OCI-LY1 (cell line): ENCODE data around the gene RAI1.

Source experiments
- H2AFZ ChIP-seq: fragments of 200-600 bp; sonication (generic), shearing (Covaris generic); 2 replicates; pipeline ENCODE4 v1.6.0; 2014; ENCODE audit warnings: antibody characterized with exemption, mild to moderate bottlenecking, low read length
- H3F3A ChIP-seq: fragments of 200-600 bp; sonication (generic), shearing (Covaris generic); 2 replicates; pipeline ENCODE4 v1.6.0; 2014; ENCODE audit warnings: mild to moderate bottlenecking, antibody characterized with exemption, low read length, moderate library complexity; ENCODE audit not compliant: insufficient read depth
- H3K27ac ChIP-seq: fragments of 200-600 bp; sonication (generic); 2 replicates; pipeline ENCODE4 v1.5.1; 2014; ENCODE audit warnings: low read length, mixed run types, mild to moderate bottlenecking, low read depth; ENCODE audit not compliant: poor library complexity, severe bottlenecking
- H3K27me3 ChIP-seq: fragments of 200-600 bp; sonication (generic); 2 replicates; pipeline ENCODE4 v1.6.0; 2014; ENCODE audit warnings: antibody characterized with exemption, mild to moderate bottlenecking, low read length, moderate library complexity; ENCODE audit not compliant: insufficient read depth
- H3K36me3 ChIP-seq: fragments of 200-600 bp; sonication (generic); 2 replicates; pipeline ENCODE4 v1.6.1; 2014; ENCODE audit warnings: mild to moderate bottlenecking, antibody characterized with exemption, low read length, moderate library complexity, mixed read lengths; ENCODE audit not compliant: insufficient read depth
- H3K4me1 ChIP-seq: fragments of 200-600 bp; sonication (generic); 2 replicates; pipeline ENCODE4 v1.5.1; 2014; ENCODE audit warnings: mild to moderate bottlenecking, low read length, moderate library complexity; ENCODE audit not compliant: insufficient read depth, severe bottlenecking
- H3K4me2 ChIP-seq: fragments of 200-600 bp; sonication (generic), shearing (Covaris generic); 2 replicates; pipeline ENCODE4 v1.6.1; 2014; ENCODE audit warnings: low read length
- H3K4me3 ChIP-seq: fragments of 200-600 bp; sonication (generic); 2 replicates; pipeline ENCODE4 v1.5.1; 2014; ENCODE audit warnings: low read length, low read depth, mild to moderate bottlenecking, mixed read lengths; ENCODE audit not compliant: poor library complexity, severe bottlenecking
- H3K79me2 ChIP-seq: fragments of 200-600 bp; shearing (Covaris generic); 2 replicates; pipeline ENCODE4 v1.6.1; 2016; ENCODE audit warnings: mixed run types, low read length, mixed read lengths; ENCODE audit not compliant: insufficient read depth
- H3K9ac ChIP-seq: fragments of 200-600 bp; sonication (generic), shearing (Covaris generic); 2 replicates; pipeline ENCODE4 v1.6.1; 2014; ENCODE audit warnings: mild to moderate bottlenecking, low read length, mixed read lengths
- H3K9me2 ChIP-seq: fragments of 200-600 bp; sonication (generic), shearing (Covaris generic); 2 replicates; pipeline ENCODE4 v1.6.1; 2014; ENCODE audit warnings: low read depth, mild to moderate bottlenecking, low read length, mixed read lengths
- H3K9me3 ChIP-seq: fragments of 200-600 bp; shearing (Covaris generic); 2 replicates; pipeline ENCODE4 v1.6.1; 2014; ENCODE audit warnings: low read length, mixed read lengths
- H4K20me1 ChIP-seq: fragments of 200-600 bp; sonication (generic), shearing (Covaris generic); 2 replicates; pipeline ENCODE4 v1.6.0; 2016; ENCODE audit warnings: mild to moderate bottlenecking, low read length; ENCODE audit not compliant: insufficient read depth
- EZH2 ChIP-seq: fragments of 200-600 bp; sonication (generic), shearing (Covaris generic); IDR thresholded peaks from 2 replicates; pipeline ENCODE4 v1.8.0; 2017; ENCODE audit warnings: borderline replicate concordance, mixed run types, mild to moderate bottlenecking, antibody characterized with exemption, low read length, moderate library complexity, mixed read lengths
- TF ChIP-seq, protein P1 (sequence below): fragments of 200-600 bp; sonication (generic), shearing (Covaris generic); IDR thresholded peaks from 2 replicates; pipeline ENCODE4 v1.5.1; 2017; ENCODE audit warnings: mild to moderate bottlenecking, antibody characterized with exemption, low read length, moderate library complexity, mixed read lengths

Gene RAI1

GRCh38 chr17:17755715-17756114, 74.5 kb downstream of the RAI1 start:
- Histone ChIP-seq H3K9me3 (no peaks in the 10 kb centered on the region), H3K4me3 (no peak overlapping the region), H3F3A (no peaks in the 10 kb centered on the region), H3K9me2 (no peaks in the 10 kb centered on the region), H3K79me2 (no peaks in the 10 kb centered on the region), H2AFZ (no peak overlapping the region), H3K27ac (peak overlapping the region; percentile 100), H3K27me3 (no peaks in the 10 kb centered on the region), H3K4me2 (no peak overlapping the region), H3K4me1 (peaks cover 89% of the 10 kb centered on the region), H3K36me3 (no peaks in the 10 kb centered on the region), H4K20me1 (no peaks in the 10 kb centered on the region), H3K9ac (no peak overlapping the region)
- TF ChIP-seq EZH2, result no peak
- TF ChIP-seq, protein P1, sequence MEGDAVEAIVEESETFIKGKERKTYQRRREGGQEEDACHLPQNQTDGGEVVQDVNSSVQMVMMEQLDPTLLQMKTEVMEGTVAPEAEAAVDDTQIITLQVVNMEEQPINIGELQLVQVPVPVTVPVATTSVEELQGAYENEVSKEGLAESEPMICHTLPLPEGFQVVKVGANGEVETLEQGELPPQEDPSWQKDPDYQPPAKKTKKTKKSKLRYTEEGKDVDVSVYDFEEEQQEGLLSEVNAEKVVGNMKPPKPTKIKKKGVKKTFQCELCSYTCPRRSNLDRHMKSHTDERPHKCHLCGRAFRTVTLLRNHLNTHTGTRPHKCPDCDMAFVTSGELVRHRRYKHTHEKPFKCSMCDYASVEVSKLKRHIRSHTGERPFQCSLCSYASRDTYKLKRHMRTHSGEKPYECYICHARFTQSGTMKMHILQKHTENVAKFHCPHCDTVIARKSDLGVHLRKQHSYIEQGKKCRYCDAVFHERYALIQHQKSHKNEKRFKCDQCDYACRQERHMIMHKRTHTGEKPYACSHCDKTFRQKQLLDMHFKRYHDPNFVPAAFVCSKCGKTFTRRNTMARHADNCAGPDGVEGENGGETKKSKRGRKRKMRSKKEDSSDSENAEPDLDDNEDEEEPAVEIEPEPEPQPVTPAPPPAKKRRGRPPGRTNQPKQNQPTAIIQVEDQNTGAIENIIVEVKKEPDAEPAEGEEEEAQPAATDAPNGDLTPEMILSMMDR, result no peak

DNA sequence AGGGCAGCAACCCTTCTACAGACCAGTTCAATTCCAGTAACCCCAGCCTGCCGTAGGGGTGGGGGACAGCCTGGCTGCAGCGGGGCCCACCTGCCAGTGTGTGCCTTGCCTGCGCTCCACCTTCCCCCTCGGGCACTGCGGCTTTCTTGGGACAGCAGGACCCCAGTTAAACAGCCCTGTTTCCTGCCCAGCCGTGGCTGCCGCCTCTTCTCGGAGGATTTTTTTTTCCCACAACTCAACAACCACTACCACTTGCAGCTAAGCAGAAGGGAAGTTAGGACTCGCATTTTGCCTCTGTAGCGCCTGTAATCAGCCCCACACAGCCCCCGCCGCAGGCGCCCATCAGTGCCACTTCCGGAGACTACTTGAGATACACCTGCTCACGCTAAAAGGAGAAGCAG, 76.1 kb downstream of the RAI1 start:
- no peak overlapping the region for H2AFZ ChIP-seq
- H3K36me3 ChIP-seq, result no peaks in the 10 kb centered on the region
- H3K9me3 ChIP-seq, result no peaks in the 10 kb centered on the region
- peak overlapping the region; percentile 75 for H3K9ac ChIP-seq
- peaks cover 76% of the 10 kb centered on the region for H3K4me1 ChIP-seq
- peak overlapping the region; percentile 100 for H3K27ac ChIP-seq
- TF ChIP-seq EZH2, result no peak
- TF ChIP-seq, protein P1, result no peak
- H3K4me3 ChIP-seq, result peak overlapping the region; percentile 10
- H3K4me2 ChIP-seq, result peak overlapping the region; percentile 48
- no peaks in the 10 kb centered on the region for H3F3A ChIP-seq
- no peaks in the 10 kb centered on the region for H3K9me2 ChIP-seq
- no peaks in the 10 kb centered on the region for H3K27me3 ChIP-seq
- no peaks in the 10 kb centered on the region for H3K79me2 ChIP-seq
- H4K20me1 ChIP-seq, result no peaks in the 10 kb centered on the region

GRCh38 chr17:17757956-17758845, 76.9 kb downstream of the RAI1 start:
- Histone ChIP-seq H3K4me2 (peak overlapping the region; percentile 48), H4K20me1 (no peaks in the 10 kb centered on the region), H3K27ac (peak overlapping the region; percentile 100), H3K27me3 (no peaks in the 10 kb centered on the region), H2AFZ (no peak overlapping the region), H3K9me2 (no peaks in the 10 kb centered on the region), H3F3A (no peaks in the 10 kb centered on the region), H3K4me3 (peak overlapping the region; percentile 10), H3K9me3 (no peaks in the 10 kb centered on the region), H3K36me3 (0 out of 2 replicates have a peak, but pooled peaks cover 2% of the 10 kb centered on the region), H3K9ac (peak overlapping the region; percentile 75; the same call in 1 of the 2 replicates), H3K79me2 (no peaks in the 10 kb centered on the region), H3K4me1 (peaks cover 68% of the 10 kb centered on the region)
- TF ChIP-seq, protein P1, result no peak
- TF ChIP-seq EZH2, result no peak
